Uterus (tissue), 4 donors: ENCODE measurements around the gene CHN2. TPM values are rescaled to one million over a fixed set of nuclear protein-coding genes. Genes with fewer than 3 reads are reported as not detected.

Source experiments
- DNase-seq, 2 donors: peaks; one replicate each; pipeline ENCODE4 v3.0.0-alpha.2; 2019 to 2020
- H3K27ac ChIP-seq, 2 donors: fragments of 200-600 bp; sonication (generic); 1 replicate in 1 of 2; 2 replicates in 1 of 2; pipeline ENCODE4 v1.5.1; 2016 to 2018
- H3K27me3 ChIP-seq, 2 donors: fragments of 200-600 bp; sonication (generic); one replicate each; pipeline ENCODE4 v1.5.1; 2018 to 2019; ENCODE audit warnings: control low read depth in 1 of 2
- H3K36me3 ChIP-seq, 2 donors: fragments of 200-600 bp; sonication (generic); one replicate each; pipeline ENCODE4 v1.5.1; 2019; ENCODE audit warnings: control low read depth in 1 of 2
- H3K4me1 ChIP-seq, 2 donors: fragments of 200-600 bp; sonication (generic); one replicate each; pipeline ENCODE4 v1.5.1; 2018 to 2019; ENCODE audit warnings: control low read depth in 1 of 2
- H3K4me3 ChIP-seq, 2 donors: fragments of 200-600 bp; sonication (generic); 1 replicate in 1 of 2; 2 replicates in 1 of 2; pipeline ENCODE4 v1.5.1; 2018 to 2019; ENCODE audit warnings: mild to moderate bottlenecking in 1 of 2
- H3K9me3 ChIP-seq, 2 donors: fragments of 200-600 bp; sonication (generic); one replicate each; pipeline ENCODE4 v1.5.1; 2019; ENCODE audit warnings: control low read depth in 1 of 2
- CTCF ChIP-seq, 4 experiments: fragments of 200-600 bp in 2 of 4; fragments of 450-650 bp in 2 of 4; sonication (generic) in 2 of 4; IDR thresholded peaks; one replicate each; pipeline ENCODE4 v1.5.1; 2016 to 2019; ENCODE audit warnings: antibody characterized with exemption in 4 of 4, mild to moderate bottlenecking in 2 of 4, moderate library complexity in 1 of 4
- POLR2A ChIP-seq, 2 donors: fragments of 450-650 bp; IDR thresholded peaks; one replicate each; pipeline ENCODE4 v1.6.1; 2016; ENCODE audit warnings: antibody characterized with exemption in 2 of 2, mild to moderate bottlenecking in 1 of 2, moderate library complexity in 1 of 2
- intact Hi-C: fragments of 100-400 bp; cut with DNase I; formaldehyde crosslinking; loops from one replicate; pipeline ENCODE4 v1.15.1; 2023; ENCODE audit warnings: low total_unique reads
- total RNA-seq, 4 donors: library from RNA; depleted of rRNA in 3 of 4; stranded (reverse); fragments of >200 nt in 3 of 4; gene quantifications; one replicate each; pipeline versions ENCODE4 v1.1.0 to v1.2.4, GENCODE V29; 2014 to 2023
- donor health status: DM: yes; HTN: yes; CAD: no.

The CHN2 gene
- total RNA-seq, 4 donors from 2014 or later: 9.8 to 22.9 (median 18.3) TPM

- Histone ChIP-seq H3K9me3 (no peaks in the 10 kb centered on the region), H3K4me3 (no peak overlapping the region), H3K36me3 (no peaks in the 10 kb centered on the region), H3K4me1 (no peaks in the 10 kb centered on the region), H3K27me3 (no peaks in the 10 kb centered on the region), H3K27ac (peak overlapping the region in 1 of 2 donors; percentile 45)
- DNase-seq: no peak
- TF ChIP-seq POLR2A (IDR thresholded peaks at IDR 0.05) (no peak), CTCF (IDR thresholded peaks at IDR 0.05) (no peak)
- intact Hi-C loops: no loop called here
Observed at GRCh38 chr7:29247224-29247962, 52.8 kb downstream of the CHN2 start.

GRCh38 chr7:29247963-29248236 lies 53.3 kb downstream of the CHN2 start:
- Histone ChIP-seq H3K27ac (peak overlapping the region in 1 of 2 donors; percentile 45), H3K36me3 (no peaks in the 10 kb centered on the region), H3K4me1 (no peaks in the 10 kb centered on the region), H3K4me3 (no peak overlapping the region), H3K9me3 (no peaks in the 10 kb centered on the region), H3K27me3 (no peaks in the 10 kb centered on the region)
- no peak for DNase-seq
- intact Hi-C loops: no loop called here
- no peak for TF ChIP-seq CTCF (IDR thresholded peaks at IDR 0.05)
- TF ChIP-seq POLR2A (IDR thresholded peaks at IDR 0.05): no peak

DNA sequence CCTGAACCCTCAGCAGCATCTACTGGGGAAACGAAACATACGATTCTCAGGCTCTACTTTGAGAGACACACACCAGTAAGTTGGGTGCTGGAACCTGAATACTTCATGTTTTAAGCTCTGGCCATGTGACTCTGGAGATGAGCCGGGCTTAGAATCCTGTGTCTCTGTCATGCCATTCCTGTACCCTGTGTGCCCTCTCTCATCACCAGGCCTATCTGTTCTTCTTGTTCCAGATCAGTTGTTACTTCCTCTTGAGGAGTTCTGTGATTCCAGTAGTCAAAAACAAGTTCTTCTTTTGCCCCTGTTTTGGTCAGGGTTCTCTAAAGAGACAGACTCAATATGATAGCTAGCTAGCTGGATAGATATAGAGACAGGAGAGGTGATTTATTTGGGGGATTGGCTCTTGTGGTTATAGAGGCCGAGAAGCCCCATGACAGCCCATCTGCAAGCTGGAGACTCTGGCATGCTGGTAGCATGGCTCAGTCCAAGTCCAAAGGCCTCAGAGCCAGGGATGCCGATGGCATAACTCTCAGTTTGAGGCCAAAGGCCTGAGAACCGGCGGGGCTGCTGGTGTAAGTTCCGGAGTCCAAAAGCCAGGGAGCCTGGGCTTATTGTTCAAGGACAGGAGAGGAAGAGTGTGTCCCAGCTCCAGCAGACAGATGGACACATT lies 54.3 kb downstream of the CHN2 start:
- no peaks in the 10 kb centered on the region for H3K9me3 ChIP-seq
- H3K36me3 ChIP-seq: no peaks in the 10 kb centered on the region
- H3K4me3 ChIP-seq: no peak overlapping the region
- intact Hi-C loops: no loop called here
- H3K4me1 ChIP-seq: no peaks in the 10 kb centered on the region
- no peaks in the 10 kb centered on the region for H3K27me3 ChIP-seq
- no peak overlapping the region for H3K27ac ChIP-seq
- TF ChIP-seq CTCF (IDR thresholded peaks at IDR 0.05): no peak
- TF ChIP-seq POLR2A (IDR thresholded peaks at IDR 0.05): no peak
- DNase-seq: no peak

GRCh38 chr7:29249383-29249750 lies 54.8 kb downstream of the CHN2 start:
- H3K27ac ChIP-seq: no peak overlapping the region
- no peak for DNase-seq
- H3K27me3 ChIP-seq: no peaks in the 10 kb centered on the region
- no peaks in the 10 kb centered on the region for H3K4me1 ChIP-seq
- no peak for TF ChIP-seq POLR2A (IDR thresholded peaks at IDR 0.05)
- TF ChIP-seq CTCF (IDR thresholded peaks at IDR 0.05): no peak
- H3K4me3 ChIP-seq: no peak overlapping the region
- no peaks in the 10 kb centered on the region for H3K9me3 ChIP-seq
- no peaks in the 10 kb centered on the region for H3K36me3 ChIP-seq
- intact Hi-C loops: no loop called here

DNA sequence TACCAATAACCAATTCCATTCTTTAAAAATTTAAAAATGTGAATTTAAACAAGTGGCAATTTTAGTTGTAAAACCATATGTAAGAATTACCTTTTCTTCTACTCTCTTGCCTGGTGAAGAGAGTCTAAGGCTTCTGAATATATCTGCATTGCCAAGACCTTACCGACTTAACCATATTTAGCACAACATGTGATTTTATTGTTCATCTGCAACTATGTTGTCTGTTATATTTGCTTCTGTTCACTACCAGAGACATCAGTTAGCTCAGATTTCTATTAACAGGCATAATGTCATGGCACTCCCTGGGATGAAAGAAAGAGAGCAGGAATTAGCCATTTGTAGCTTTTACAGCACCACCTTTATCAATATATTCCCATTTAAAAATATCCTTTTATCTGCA lies 55.3 kb downstream of the CHN2 start:
- TF ChIP-seq POLR2A (IDR thresholded peaks at IDR 0.05) (no peak), CTCF (IDR thresholded peaks at IDR 0.05) (no peak)
- Histone ChIP-seq H3K9me3 (no peaks in the 10 kb centered on the region), H3K4me1 (no peaks in the 10 kb centered on the region), H3K27ac (no peak overlapping the region), H3K4me3 (no peak overlapping the region), H3K36me3 (no peaks in the 10 kb centered on the region), H3K27me3 (no peaks in the 10 kb centered on the region)
- no peak for DNase-seq
- intact Hi-C loops: no loop called here
